ENCODE results near the gene SLC7A14. TPM values are rescaled to one million over a fixed set of nuclear protein-coding genes. Genes with fewer than 3 reads are reported as not detected.

Gene SLC7A14
- total and polyA plus RNA-seq, 2 of the 13 experiments (the other 11 are each of a cell fraction or from before 2014, with no cell fraction given): not detected

GRCh38 chr3:170513642-170514041 lies 72.2 kb downstream of the SLC7A14 start:
- FAIRE-seq (no peak), ATAC-seq (no peak), DNase-seq (ENCODE audit: low spot score) (no peak)
- no peak overlapping the region for H2AFZ ChIP-seq (ENCODE audit: low read length)
- 43% methylated on average over 2 of the region's 2 CpGs for WGBS (ENCODE audit: low lambda C conversion rate)
- H3K9ac ChIP-seq (ENCODE audit: insufficient read depth, low read depth, low read length): no peak overlapping the region
- ChIA-PET POLR2A (no interaction called here), CTCF (ENCODE audit: low intra/inter-chr PET ratio, low total read pairs) (no interaction called here)
- H3K27ac ChIP-seq (ENCODE audit: extremely low read length, insufficient read depth, low read length): no peak overlapping the region
- no peaks in the 10 kb centered on the region for H3K9me3 ChIP-seq (ENCODE audit: low read length)
- no peak overlapping the region for H3K4me3 ChIP-seq (replicated peaks in 1 of 3; ENCODE audit: insufficient read depth in 1 of 3, low read depth in 2 of 3, low read length in 3 of 3)
- no peaks in the 10 kb centered on the region for H3K36me3 ChIP-seq (replicated peaks in 1 of 2; ENCODE audit: control insufficient read depth in 1 of 2, insufficient read depth in 2 of 2, low read length in 2 of 2)
- intact Hi-C loops (cut with micrococcal nuclease; ENCODE audit: unreplicated experiment) (no loop called here), in situ Hi-C loops (cut with HindIII; ENCODE audit: extremely low pct_ligation_motif_present, low pct_unique_long_range_greater_than_20kb) (no loop called here)
- TF ChIP-seq PHF20 (CRISPR knock-in tag; IDR thresholded peaks at IDR 0.05) (no peak), E2F5 (CRISPR knock-in tag; conservative IDR thresholded peaks at IDR 0.05) (no peak), ZNF224 (CRISPR knock-in tag; IDR thresholded peaks at IDR 0.05) (no peak), LRRFIP1 (CRISPR knock-in tag; conservative IDR thresholded peaks at IDR 0.05) (no peak), ZNF142 (CRISPR knock-in tag; IDR thresholded peaks at IDR 0.05) (no peak), TOPORS (CRISPR knock-in tag; IDR thresholded peaks at IDR 0.05) (no peak), CBFB (CRISPR knock-in tag; IDR thresholded peaks at IDR 0.05) (no peak), ZBTB46 (CRISPR knock-in tag; IDR thresholded peaks at IDR 0.05; ENCODE audit: borderline replicate concordance) (no peak), ZNF83 (CRISPR knock-in tag; IDR thresholded peaks at IDR 0.05; ENCODE audit: borderline replicate concordance) (no peak)
- H4K20me1 ChIP-seq (ENCODE audit: insufficient read depth, low read length): no peaks in the 10 kb centered on the region
- H3K4me2 ChIP-seq (ENCODE audit: low read depth, low read length): no peak overlapping the region
- no peaks in the 10 kb centered on the region for H3K79me2 ChIP-seq (ENCODE audit: insufficient read depth, low read length)
- no peaks in the 10 kb centered on the region for H3K4me1 ChIP-seq (ENCODE audit: insufficient read depth, low read length)
- no peaks in the 10 kb centered on the region for H3K27me3 ChIP-seq (ENCODE audit: control insufficient read depth in 1 of 2, insufficient read depth in 2 of 2, low read length in 2 of 2)
- no TSS peak for BruUV-seq (replicated peaks)
